ENCODE results near the gene SOX8. TPM values are rescaled to one million over a fixed set of nuclear protein-coding genes. Genes with fewer than 3 reads are reported as not detected.

Gene SOX8
- total and polyA plus RNA-seq, 8 donors: 0.54 to 5.5 (median 0.83) TPM

DNA sequence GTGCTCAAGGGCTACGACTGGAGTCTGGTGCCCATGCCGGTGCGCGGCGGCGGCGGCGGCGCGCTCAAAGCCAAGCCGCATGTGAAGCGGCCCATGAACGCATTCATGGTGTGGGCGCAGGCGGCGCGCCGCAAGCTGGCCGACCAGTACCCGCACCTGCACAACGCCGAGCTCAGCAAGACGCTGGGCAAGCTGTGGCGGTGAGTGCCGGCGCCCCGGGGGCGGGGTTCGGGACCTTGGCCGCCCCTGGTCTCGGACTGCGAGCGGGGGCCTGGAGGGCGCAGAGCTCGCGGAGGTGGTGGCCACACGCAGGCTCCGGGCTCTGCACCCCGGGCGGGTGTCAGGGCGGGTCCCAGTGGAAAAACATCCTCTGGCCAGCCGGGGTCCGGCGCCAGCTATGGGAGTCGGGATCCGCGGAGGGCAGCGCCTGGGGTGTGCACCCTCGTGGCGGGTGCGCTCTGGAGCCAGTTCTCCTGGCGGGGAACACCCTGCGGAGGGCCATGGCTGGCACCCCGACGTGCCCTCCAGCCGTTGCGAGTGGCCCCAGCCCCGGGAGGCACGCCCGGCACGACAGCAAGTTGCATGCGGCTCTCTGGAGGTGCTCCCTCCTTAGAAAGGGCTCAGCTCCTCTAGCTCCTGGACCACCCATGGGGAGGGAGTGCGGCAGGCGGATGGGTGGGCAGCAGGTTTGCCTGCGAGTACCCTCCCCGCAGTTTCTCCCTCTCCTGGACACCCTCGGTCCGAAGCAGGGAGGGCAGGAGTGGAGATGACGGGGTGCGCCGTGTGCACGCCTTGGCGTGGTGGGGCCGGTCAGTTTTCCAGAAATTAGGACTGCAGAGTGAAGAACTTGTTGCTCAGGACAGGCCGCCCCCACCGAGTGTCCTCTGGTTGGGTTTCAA lies 824 bp downstream of the SOX8 start:
- no peak overlapping the region for H3K27ac ChIP-seq
- no peaks in the 10 kb centered on the region for H3K9me3 ChIP-seq
- TF ChIP-seq, protein P1, sequence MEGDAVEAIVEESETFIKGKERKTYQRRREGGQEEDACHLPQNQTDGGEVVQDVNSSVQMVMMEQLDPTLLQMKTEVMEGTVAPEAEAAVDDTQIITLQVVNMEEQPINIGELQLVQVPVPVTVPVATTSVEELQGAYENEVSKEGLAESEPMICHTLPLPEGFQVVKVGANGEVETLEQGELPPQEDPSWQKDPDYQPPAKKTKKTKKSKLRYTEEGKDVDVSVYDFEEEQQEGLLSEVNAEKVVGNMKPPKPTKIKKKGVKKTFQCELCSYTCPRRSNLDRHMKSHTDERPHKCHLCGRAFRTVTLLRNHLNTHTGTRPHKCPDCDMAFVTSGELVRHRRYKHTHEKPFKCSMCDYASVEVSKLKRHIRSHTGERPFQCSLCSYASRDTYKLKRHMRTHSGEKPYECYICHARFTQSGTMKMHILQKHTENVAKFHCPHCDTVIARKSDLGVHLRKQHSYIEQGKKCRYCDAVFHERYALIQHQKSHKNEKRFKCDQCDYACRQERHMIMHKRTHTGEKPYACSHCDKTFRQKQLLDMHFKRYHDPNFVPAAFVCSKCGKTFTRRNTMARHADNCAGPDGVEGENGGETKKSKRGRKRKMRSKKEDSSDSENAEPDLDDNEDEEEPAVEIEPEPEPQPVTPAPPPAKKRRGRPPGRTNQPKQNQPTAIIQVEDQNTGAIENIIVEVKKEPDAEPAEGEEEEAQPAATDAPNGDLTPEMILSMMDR (IDR thresholded peaks at IDR 0.05): no peak
- peak in 2 of 6 donors; percentile 33 to 78 for DNase-seq
- peaks cover 0 to under 1% (median 0%) of the 10 kb centered on the region in 3 donors for H3K4me1 ChIP-seq
- WGBS, 2 donors: 14 to 15% methylated on average over 58 to 76 of the region's 76 CpGs
- H3K27me3 ChIP-seq: no peaks in the 10 kb centered on the region
- no peak for FAIRE-seq
- intact Hi-C loops (cut with DNase I): no loop called here
- no peak for ATAC-seq
- no peaks in the 10 kb centered on the region for H3K36me3 ChIP-seq
- peak overlapping the region in 3 of 4 donors; percentile 24 to 50 (median 43) for H3K4me3 ChIP-seq

DNA sequence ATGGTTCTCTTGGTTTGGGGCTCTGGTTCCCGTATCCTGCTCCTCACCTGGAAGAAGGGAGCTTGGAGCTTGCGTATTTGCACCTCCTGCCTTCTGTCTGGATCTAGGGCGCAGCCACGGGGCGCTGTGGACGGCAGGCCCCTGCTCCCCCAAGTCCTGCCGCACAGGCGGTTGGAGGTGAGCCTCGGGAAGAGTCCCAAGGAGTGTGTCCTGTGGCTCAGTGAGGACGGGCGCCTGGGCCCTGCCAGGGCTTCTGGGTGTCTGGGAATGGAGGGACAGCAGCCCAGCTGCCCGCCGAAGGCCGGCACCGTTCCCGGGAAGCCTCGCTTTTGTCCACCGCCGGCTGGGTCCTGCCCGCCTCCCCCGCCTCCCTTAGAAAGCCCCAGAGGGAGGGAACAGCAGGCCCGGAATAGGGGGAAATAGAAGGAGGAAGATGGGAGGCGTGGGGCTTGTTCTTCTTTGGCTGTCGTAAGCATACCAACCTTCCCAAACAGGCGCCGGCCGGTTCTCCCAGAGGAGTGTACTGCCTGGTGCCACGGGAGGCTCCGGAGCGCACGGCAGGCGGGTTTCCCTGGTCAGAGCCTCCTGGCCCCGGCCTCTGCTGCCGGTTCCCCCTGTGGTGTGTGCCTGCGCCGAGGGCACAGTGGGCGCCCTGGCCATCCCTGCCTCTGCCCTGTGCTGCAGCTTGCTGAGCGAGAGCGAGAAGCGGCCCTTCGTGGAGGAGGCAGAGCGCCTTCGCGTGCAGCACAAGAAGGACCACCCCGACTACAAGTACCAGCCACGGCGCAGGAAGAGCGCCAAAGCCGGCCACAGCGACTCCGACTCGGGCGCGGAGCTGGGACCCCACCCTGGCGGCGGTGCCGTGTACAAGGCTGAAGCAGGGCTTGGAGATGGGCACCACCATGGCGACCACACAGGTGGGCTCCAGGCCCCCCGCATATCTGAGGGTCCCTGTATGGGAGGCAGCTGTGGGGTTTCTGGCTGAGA lies 1.8 kb downstream of the SOX8 start:
- TF ChIP-seq, protein P1 (IDR thresholded peaks at IDR 0.05): no peak
- intact Hi-C loops (cut with DNase I): no loop called here
- Histone ChIP-seq H3K27ac (no peak overlapping the region), H3K9me3 (no peaks in the 10 kb centered on the region), H3K36me3 (no peaks in the 10 kb centered on the region), H3K27me3 (no peaks in the 10 kb centered on the region), H3K4me3 (no peak overlapping the region), H3K4me1 (no peaks in the 10 kb centered on the region)
- 53 to 57% methylated on average over 59 of the region's 59 CpGs for WGBS, 2 donors
- ATAC-seq (no peak), DNase-seq (peak in 1 of 6 donors; percentile 72), FAIRE-seq (no peak)

DNA sequence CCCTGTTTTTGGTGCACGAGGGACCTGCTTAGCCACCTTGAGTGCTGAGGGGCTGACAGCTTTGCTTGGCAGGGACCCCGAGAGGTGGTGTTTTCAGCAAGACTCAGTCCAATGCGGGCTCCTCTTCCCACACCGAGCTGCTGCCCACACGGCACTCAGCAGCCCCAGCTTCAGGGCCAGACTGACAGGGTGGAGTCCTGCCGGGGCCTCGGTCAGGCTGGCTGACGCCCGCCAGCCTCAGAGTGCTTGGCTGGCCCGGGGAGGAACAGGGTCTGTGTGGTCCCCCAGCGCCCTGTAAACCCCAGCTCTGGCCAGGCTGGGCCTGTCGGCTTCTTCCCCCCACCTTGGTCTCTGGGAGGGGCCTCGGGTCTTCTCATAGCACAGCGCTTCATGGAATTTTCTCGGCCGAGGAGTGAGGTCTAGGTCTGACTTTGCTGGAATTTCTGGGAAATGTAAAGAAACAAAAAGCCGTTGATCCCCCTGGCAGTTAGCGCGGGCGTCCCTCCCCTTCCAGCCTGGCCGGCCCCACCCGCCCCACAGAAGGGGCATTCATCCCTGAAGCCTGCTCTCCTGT lies 2.6 kb downstream of the SOX8 start:
- intact Hi-C loops (cut with DNase I): no loop called here
- ATAC-seq (no peak), DNase-seq (no peak), FAIRE-seq (no peak)
- TF ChIP-seq, protein P1 (IDR thresholded peaks at IDR 0.05): no peak
- no peaks in the 10 kb centered on the region for H3K27me3 ChIP-seq
- WGBS, 2 donors: 73 to 87% methylated on average over 20 to 22 of the region's 22 CpGs
- H3K9me3 ChIP-seq: no peaks in the 10 kb centered on the region
- no peaks in the 10 kb centered on the region for H3K4me1 ChIP-seq
- no peaks in the 10 kb centered on the region for H3K36me3 ChIP-seq
- H3K27ac ChIP-seq: no peak overlapping the region
- no peak overlapping the region for H3K4me3 ChIP-seq

DNA sequence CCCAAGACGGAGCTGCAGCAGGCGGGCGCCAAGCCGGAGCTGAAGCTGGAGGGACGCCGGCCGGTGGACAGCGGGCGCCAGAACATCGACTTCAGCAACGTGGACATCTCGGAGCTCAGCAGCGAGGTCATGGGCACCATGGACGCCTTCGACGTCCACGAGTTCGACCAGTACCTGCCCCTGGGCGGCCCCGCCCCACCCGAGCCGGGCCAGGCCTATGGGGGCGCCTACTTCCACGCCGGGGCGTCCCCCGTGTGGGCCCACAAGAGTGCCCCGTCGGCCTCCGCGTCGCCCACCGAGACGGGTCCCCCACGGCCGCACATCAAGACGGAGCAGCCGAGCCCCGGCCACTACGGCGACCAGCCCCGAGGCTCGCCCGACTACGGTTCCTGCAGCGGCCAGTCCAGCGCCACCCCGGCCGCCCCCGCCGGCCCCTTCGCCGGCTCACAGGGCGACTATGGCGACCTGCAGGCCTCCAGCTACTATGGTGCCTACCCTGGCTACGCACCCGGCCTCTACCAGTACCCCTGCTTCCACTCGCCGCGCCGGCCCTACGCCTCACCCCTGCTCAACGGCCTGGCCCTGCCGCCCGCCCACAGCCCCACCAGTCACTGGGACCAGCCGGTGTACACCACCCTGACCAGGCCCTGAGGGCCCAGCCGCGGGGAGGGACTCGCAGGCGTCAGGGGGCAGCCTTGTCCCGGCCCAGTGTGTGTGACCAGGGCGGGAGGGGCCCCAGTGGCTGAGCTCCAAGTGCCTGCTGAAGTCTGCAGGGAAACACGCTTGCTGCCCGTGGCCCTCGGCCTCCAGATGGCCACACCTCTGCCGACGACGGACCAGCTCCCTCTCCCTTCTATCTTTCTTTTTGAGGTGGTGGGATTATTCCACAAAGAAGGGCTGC lies 3.4 kb downstream of the SOX8 start:
- Histone ChIP-seq H3K4me3 (no peak overlapping the region), H3K9me3 (no peaks in the 10 kb centered on the region), H3K4me1 (no peaks in the 10 kb centered on the region), H3K27me3 (no peaks in the 10 kb centered on the region), H3K36me3 (no peaks in the 10 kb centered on the region), H3K27ac (no peak overlapping the region)
- 86 to 93% methylated on average over 72 to 78 of the region's 78 CpGs for WGBS, 2 donors
- TF ChIP-seq, protein P1 (IDR thresholded peaks at IDR 0.05): no peak
- no peak for DNase-seq
- intact Hi-C loops (cut with DNase I): no loop called here
- ATAC-seq: no peak
- FAIRE-seq: no peak
